ENCODE data around the gene NIPA2.

NIPA2 gene

GRCh38 chr15:22838292-22839042 lies at the start of gene NIPA2:
Gene NIPA2 (plus strand): TSS chr15:22838666. CDS start chr15:22851732, 13,066 bp downstream.
- no peak for TF ChIP-seq CTCF (IDR thresholded peaks at IDR 0.05)
- peaks cover 6% of the 10 kb centered on the region for H3K9me3 Mint-ChIP-seq
- peaks cover 3% of the 10 kb centered on the region for H3K27me3 Mint-ChIP-seq (ENCODE audit: low read depth, poor library complexity)
- H3K27ac Mint-ChIP-seq = peak within 1 kb of the TSS; percentile 97
- DNase-seq = peak; percentile 99
- peaks cover 25% of the 10 kb centered on the region for H3K36me3 Mint-ChIP-seq (ENCODE audit: low read depth)
- peaks cover 30% of the 10 kb centered on the region for H3K4me1 Mint-ChIP-seq
- H3K4me3 Mint-ChIP-seq = peak within 1 kb of the TSS; percentile 97

GRCh38 chr15:22794063-22794462 lies 44.4 kb upstream of the NIPA2 start:
- Mint-ChIP-seq H3K9me3 (peaks cover 24% of the 10 kb centered on the region), H3K36me3 (ENCODE audit: low read depth) (peaks cover 48% of the 10 kb centered on the region), H3K27ac (no peak overlapping the region), H3K4me1 (no peaks in the 10 kb centered on the region), H3K27me3 (ENCODE audit: low read depth, poor library complexity) (peaks cover 3% of the 10 kb centered on the region), H3K4me3 (no peak overlapping the region)
- no peak for TF ChIP-seq CTCF (IDR thresholded peaks at IDR 0.05)
- DNase-seq = no peak

GRCh38 chr15:22794621-22795167 lies 43.8 kb upstream of the NIPA2 start:
- H3K4me3 Mint-ChIP-seq = no peak overlapping the region
- no peak overlapping the region for H3K27ac Mint-ChIP-seq
- H3K4me1 Mint-ChIP-seq = no peaks in the 10 kb centered on the region
- H3K9me3 Mint-ChIP-seq = peaks cover 19% of the 10 kb centered on the region
- DNase-seq = no peak
- no peaks in the 10 kb centered on the region for H3K27me3 Mint-ChIP-seq (ENCODE audit: low read depth, poor library complexity)
- TF ChIP-seq CTCF (IDR thresholded peaks at IDR 0.05) = no peak
- H3K36me3 Mint-ChIP-seq (ENCODE audit: low read depth) = peaks cover 42% of the 10 kb centered on the region

GRCh38 chr15:22795206-22796063 lies 43.0 kb upstream of the NIPA2 start:
- Mint-ChIP-seq H3K27me3 (ENCODE audit: low read depth, poor library complexity) (no peaks in the 10 kb centered on the region), H3K4me3 (no peak overlapping the region), H3K36me3 (ENCODE audit: low read depth) (peaks cover 39% of the 10 kb centered on the region), H3K27ac (no peak overlapping the region), H3K9me3 (peaks cover 19% of the 10 kb centered on the region), H3K4me1 (no peaks in the 10 kb centered on the region)
- TF ChIP-seq CTCF (IDR thresholded peaks at IDR 0.05) = no peak
- no peak for DNase-seq

GRCh38 chr15:22796079-22796478 lies 42.4 kb upstream of the NIPA2 start:
- Mint-ChIP-seq H3K27me3 (ENCODE audit: low read depth, poor library complexity) (no peaks in the 10 kb centered on the region), H3K9me3 (peaks cover 19% of the 10 kb centered on the region), H3K27ac (no peak overlapping the region), H3K4me3 (no peak overlapping the region), H3K36me3 (ENCODE audit: low read depth) (peaks cover 36% of the 10 kb centered on the region), H3K4me1 (peaks cover 2% of the 10 kb centered on the region)
- TF ChIP-seq CTCF (IDR thresholded peaks at IDR 0.05) = no peak
- DNase-seq = no peak

Measured in nephron progenitor cell (in vitro differentiated cells).